Neural cell (in vitro differentiated cells): ENCODE measurements around the gene CTSL.
"Not testable (repeated sequence)": the region's sequence is repeated elsewhere in the genome, so short reads cannot be mapped to it uniquely, and the experiment has no call there.

Experiments
- CTCF ChIP-seq: fragments of 450-650 bp; IDR thresholded peaks from 2 replicates; pipeline ENCODE4 v1.5.1; 2014; ENCODE audit warnings: antibody characterized with exemption, mild to moderate bottlenecking, moderate library complexity; ENCODE audit not compliant: poor library complexity, severe bottlenecking
- RAD21 ChIP-seq: fragments of 450-650 bp; conservative IDR thresholded peaks from 2 replicates; pipeline ENCODE4 v1.6.1; 2014; ENCODE audit warnings: antibody characterized with exemption, mild to moderate bottlenecking, moderate library complexity

DNA sequence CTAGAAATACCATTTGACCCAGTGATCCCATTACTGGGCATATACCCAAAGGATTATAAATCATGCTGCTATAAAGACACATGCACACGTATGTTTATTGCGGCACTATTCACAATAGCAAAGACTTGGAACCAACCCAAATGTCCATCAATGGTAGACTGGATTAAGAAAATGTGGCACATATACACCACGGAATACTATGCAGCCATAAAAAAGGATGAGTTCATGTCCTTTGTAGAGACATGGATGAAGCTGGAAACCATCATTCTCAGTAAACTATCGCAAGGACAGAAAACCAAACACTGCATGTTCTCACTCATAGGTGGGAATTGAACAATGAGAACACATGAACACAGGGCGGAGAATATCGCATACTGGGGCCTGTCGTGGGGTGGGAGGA is 18.3 kb downstream of the CTSL start:
- not testable (repeated sequence) for TF ChIP-seq CTCF, RAD21
